ENCODE results near the gene FAM78A.

FAM78A gene, protein sequence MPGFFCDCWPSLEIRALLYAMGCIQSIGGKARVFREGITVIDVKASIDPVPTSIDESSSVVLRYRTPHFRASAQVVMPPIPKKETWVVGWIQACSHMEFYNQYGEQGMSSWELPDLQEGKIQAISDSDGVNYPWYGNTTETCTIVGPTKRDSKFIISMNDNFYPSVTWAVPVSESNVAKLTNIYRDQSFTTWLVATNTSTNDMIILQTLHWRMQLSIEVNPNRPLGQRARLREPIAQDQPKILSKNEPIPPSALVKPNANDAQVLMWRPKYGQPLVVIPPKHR

DNA sequence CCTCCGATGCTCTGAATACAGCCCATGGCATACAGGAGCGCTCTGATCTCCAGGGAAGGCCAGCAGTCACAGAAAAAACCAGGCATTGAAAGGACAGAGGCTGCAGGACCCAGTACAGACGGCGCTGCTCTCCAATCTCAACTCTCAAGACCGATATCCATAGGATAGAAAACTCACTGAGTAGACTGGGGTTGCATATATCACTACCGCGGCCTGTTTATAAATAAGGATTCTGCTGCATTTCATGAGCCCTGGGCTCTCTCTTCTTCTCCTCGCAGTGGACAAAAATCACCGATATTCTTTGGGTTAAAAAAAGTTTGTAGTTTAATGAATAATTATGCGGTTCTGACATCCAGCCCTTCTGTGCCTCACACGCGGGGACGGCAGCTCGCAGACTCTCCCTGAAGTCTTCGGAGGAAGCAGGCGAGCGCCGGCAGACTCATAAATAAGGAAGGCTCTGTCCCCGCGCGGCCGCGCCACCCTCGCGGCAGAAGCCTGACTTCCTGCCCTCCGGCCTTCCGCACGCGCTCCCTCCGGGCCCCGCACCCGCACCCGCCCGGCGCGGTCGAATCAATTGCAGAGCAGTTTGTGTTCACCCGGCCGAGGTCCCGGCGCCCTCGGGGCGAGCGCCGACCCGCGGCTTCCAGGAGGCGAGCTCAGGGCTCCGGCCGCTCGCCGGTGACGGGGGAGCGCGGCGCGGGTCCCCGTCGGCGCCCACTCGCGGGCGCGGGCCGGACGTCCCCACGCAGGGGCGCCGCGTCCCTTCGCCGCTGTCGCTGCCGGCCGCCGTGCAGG, at the start of gene FAM78A:
Gene FAM78A (minus strand): TSS at position 417 of the 795 bp plus-strand sequence. CDS start 331 bp downstream, at position 86.
- peak; percentile 46 for DNase-seq (ENCODE audit: low read depth, low spot score)

DNA sequence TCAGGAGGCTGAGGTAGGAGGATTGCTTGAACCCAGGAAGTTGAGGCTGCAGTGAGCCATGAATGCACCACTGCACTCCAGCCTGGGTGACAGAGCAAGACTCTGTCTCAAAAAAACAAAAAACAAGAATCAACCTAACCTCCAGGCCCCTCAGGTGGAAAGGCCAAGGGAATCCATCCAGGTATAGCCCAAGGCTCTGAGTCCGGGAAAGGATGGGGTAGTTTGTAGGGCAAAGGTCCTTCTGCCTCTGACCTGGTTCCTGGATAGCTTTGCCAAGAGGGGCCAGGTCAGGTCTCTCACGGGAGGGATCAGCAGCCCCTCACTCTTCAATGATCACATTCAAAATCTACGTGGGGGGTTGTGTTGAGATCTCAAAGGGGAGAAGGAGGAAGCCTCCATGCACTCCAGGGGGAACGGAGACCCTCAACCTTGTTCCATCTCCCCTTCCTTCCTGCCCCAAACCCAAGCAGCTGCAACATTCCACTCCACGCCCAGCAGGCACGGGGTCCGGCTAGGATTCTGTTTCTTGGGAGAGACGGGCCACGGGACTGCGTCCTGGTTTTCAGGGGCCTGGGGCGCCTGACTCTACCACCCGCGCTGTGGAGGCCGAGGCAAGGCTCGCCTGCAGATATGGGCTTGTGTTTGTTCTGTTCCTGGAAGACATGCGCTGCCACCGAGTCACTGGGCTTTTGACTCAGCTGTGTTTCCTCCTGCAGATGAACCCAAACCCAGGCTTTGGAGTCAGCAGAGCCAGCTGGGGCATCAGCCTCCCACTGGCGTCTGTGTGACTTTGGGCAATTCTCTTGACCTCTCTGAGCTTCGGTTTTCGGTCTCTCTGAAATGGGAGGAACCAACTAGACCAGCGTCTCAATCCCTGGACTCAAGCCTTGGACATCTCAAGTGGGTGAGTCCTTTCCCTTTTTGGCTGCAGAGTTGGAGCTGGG, 48.7 kb upstream of the FAM78A start:
- DNase-seq (ENCODE audit: low read depth, low spot score): no peak

DNA sequence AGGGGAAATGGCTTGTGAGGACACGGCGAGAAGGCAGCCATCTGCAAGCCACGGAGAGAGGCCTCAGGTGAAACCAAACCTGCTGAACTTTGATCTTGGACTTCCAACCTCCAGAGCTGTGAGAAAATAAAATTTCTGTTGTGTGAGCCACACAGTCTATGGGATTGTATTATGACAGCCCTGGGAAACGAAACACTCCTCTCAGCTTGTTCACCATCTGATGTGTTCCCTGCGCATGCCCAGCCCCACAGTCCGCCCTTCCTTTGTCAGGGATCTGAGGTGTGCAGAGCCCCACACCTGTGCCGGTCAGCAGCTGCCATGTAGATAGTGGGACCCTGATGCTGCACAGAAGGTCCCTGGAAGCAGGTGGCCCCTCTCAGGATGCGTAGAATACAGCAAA, 47.3 kb upstream of the FAM78A start:
- no peak for DNase-seq (ENCODE audit: low read depth, low spot score)

DNA sequence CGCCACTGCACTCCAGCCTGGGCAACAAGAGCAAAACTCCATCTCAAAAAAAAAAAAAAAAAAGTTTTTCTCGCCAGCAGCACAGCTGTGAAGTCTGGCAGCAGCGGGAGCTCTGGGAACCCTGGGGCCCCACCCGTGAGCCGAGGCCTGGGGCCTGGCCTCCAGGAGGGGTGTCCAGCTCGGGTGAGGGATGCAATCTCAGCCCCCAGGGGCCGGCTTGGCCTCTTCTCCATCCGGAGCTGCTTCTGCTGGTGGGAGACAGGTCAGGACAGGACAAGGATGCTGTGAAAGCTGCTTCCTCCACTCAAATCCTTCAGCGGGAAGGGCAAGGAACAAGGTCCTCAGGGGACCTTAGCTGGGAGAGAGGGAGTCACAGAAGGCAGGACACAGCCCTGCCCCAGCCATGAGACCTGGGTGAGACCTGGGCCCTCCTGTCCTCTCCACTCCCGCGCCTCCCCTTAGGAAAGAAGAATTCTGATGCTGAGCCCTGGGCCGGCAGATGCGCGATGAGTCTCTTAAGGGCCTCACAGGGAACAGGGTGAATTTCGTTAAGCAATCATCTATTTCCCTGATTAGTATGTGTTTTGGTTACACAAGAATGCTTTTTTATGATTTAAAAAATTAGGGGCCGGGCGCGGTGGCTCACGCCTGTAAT, 43.8 kb upstream of the FAM78A start:
- DNase-seq (ENCODE audit: low read depth, low spot score): no peak

DNA sequence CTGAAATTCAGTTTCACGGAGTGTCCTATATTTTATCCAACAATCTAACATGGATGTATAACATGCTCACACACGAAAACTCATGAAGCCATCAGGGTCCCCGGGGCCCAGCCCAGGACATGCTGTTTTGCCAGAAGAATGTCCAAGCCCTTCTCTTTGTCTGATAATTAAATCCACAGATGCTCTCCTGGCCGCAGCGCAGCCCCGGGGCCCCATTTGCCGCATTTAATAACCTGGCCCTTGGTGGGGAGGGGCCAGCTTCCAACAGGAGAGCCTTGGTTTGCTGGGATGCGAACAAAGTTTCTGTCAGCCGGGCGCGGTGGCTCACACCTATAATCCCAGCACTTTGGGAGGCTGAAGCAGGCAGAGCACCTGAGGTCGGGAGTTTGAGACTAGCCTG, 43.2 kb upstream of the FAM78A start:
- no peak for DNase-seq (ENCODE audit: low read depth, low spot score)

DNA sequence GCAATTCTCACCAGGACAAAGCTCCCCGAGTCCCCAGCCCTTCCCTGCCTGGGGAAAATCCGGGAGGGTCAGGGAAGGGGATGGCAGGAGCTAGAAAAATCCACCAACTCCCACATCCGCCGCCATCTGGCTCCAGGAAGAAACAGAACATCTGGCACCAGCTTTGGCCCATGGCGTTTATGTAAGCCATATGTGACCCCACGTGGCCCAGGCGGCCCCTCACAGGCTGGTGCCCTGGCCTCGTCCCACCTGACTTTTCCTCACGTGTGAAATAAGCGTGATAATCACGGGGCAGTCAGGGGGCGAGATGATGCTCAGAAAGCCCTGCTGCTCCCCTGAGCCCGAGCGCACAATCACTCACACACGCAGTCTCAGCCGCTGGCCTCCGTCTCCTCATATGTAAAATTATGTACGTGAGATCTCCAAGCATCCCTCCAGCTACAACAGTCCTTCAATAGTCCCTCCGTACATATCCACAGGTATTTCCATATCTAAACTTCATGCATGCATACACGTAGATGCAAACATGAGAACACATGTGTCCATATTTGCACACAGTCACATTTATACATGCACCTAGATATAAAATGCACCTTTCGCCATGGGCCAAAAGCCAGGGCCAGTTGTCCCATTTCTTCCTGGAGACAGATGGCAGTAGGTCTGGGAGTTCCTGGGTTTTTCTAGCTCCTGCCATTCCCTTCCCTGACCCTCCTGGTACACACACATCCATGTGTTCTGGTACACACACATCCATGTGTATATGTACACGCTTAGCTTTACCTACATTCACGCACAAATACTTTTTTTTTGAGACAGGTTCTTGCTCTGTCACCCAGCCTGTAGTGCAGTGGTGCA, 42.1 kb upstream of the FAM78A start:
- no peak for DNase-seq (ENCODE audit: low read depth, low spot score)

DNA sequence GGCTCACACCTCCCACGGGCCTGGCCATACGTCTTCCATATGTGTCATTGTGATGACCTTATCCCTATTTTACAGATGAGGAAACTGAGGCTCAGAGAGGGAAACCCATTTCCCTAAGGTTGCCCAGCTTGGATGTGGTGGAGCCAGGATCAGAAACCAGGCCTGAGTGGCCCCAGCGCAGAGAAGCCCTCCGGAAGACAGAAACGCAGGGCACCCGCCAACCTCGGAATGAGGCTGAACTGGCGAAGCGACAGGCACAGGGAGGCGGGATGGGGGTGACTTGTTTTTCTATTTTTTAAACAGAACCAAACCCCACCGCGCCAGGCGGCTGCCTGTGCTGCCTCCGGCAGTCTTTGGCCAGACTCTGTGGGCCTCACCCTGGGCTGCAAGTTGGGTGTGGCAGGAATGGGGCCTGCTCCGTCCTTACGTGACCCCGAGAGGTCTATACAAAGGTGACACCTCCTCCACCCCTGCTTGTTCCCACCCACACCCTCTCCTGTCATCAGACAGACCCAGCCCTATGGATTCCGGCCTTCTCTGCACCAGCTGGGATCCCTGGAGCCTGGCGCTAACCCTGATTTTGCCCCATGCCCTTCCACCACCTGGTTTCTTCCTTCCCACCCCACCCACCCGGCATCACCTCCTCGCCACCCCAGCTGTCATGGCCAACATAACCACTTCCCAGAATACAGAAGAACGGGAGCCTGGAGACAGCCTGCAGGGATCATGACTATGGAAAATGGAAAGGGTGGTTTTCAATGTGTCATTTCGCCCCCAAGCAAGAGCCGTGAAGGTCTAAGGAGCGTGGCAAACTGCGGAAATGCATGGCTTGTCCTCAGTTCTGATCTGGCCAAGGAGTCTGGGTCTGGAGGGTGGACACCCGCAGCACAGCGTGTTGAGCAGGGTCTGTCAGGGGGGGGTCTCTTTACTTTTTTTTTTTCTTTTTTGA, 36.8 kb upstream of the FAM78A start:
- no peak for DNase-seq (ENCODE audit: low read depth, low spot score)

DNA sequence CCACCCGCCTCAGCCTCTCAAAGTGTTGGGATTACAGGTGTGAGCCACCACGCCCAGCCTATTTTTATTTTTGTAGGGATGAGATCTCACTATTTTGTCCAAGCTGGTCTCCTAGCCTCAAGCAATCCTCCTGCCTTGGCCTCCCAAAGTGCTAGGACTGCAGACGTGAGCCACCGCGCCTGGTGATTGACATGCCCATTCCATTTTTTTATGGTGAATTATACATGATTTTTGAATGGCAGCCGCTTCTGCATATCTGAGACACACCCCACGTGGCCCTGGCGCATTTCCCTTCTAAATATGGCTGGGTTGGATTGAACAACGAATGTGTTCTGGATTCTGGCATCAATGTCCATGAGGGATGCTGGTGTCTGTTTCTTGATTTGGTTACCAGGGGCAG, 35.9 kb upstream of the FAM78A start:
- no peak for DNase-seq (ENCODE audit: low read depth, low spot score)

DNA sequence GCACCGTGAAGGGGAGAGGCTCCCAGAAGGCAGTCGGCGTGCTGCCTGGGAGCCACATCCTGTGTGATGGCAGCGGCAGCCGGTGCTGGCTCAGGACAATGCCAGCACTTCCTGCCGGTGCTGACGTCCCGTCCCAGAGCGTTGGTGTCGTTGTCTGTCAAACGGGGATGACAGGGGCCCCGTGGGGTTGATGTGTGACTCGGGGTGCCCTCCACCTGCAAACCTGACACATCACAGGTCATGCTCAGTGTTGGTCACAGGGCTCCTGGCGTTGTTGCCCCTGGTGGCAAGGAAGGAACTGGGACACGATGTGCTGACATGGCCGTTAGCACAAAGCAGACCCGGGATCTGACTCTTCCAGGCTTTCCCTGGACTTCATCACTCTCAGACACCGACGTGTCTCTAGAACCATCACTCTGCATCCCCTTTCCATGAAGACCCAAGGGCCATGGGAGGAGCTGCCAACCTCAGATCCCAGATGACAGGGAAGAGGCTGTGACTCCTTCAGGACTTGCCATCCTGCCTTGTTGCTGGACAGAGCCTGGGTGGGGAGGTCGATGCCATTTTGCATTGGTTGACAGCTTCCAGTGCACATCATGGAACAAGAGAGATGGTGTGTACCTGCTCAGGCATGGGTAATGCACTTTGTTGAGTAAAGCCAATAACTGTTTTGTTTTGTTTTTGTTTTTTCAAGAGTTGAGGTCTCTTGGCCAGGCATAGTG, 34.7 kb upstream of the FAM78A start:
- no peak for DNase-seq (ENCODE audit: low read depth, low spot score)

DNA sequence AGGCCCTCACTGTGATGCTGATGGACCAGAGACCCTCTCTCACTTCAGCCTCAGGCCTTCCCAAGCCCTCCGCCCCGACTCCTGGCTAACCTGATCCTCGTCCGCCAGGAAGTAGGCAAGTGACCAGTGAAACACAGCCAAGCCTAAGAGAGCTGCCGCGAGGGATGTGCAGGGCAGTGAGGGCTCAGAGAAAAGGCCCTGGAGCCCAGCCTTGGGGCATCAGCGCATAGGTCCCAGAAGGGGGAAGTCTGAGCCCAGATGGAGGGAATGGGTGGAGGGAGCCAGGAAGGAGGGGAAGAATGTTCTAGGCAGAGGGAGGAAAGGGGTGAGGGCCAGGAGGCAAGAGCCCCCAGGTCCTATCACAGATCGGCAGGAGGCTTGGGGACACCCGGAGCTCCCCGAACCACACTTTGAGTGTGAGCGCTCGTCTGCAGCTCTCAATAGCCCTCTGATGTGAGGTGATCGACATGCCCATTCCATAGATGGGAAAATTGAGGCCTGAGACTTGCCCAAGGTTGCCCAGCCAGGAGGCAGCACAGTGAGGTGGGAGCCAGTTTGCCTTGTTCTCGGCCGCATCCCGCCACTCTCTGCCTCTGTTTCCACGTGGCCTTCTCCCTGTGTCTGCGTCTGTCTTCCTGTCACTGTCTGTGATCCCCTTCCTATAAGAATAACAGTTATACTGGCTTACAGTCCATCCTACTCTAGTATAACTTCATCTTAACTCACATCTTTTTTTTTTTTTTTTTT, 33.4 kb upstream of the FAM78A start:
- DNase-seq (ENCODE audit: low read depth, low spot score): no peak

DNA sequence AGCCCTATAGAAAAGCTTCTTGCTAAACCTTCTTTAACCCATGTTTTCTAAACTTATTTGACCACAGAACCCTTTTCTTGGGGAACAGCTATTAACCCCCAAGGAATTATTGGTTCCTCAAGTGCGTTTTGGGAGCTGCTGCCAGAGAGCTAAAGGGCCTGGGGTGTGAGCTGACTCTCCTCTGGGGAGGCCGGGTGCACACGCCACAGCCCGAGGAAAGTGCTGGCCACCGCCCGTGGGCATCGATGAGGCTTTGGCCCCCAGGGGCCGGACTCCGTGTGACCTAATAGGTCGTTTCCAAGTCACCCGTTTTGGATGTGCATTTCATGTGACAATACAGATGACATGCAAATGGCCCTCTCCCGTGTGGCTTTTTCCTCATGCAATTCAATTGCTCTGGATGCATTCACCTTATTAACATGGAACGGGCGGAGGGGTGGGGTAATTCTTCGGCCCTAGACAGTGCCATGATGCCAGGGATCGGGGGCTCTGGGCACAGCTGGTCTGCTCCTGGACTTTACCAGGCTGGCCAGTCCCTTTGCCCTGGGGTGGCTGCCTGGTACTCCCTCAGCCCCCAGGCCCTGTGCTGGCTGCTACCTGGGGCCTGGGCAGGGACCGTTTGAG, 32.7 kb upstream of the FAM78A start:
- no peak for DNase-seq (ENCODE audit: low read depth, low spot score)

DNA sequence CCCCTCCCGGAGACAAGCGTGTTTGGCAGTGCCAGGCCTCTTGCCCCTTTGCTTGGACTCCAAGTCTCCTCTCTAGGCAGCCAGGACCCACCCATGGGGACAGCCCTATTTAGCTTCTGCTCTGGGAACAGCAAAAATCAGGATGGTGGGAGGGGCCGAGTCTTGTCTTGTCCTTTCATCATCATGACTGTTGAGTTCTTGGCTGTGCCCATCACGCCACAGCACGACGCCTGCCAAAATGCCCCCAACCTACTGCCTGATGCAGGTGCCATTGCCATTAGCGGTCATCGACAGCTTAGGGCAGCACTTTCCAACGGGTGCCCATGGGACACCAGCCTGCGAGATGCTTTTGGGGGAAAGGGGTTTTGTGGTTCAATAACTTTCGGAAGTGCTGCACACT, 32.1 kb upstream of the FAM78A start:
- DNase-seq (ENCODE audit: low read depth, low spot score): no peak

DNA sequence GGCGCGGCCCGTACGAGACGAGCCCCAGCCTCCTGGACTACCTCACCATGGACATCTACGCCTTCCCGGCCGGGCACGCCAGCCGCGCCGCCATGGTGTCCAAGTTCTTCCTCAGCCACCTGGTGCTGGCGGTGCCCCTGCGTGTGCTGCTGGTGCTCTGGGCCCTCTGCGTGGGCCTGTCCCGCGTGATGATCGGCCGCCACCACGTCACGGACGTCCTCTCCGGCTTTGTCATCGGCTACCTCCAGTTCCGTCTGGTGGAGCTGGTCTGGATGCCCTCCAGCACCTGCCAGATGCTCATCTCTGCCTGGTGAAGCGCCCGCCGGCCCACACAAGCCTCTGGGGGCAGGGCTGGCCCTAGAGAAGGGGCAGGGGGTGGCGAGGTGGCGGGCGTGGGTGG, 31.7 kb upstream of the FAM78A start:
- no peak for DNase-seq (ENCODE audit: low read depth, low spot score)

DNA sequence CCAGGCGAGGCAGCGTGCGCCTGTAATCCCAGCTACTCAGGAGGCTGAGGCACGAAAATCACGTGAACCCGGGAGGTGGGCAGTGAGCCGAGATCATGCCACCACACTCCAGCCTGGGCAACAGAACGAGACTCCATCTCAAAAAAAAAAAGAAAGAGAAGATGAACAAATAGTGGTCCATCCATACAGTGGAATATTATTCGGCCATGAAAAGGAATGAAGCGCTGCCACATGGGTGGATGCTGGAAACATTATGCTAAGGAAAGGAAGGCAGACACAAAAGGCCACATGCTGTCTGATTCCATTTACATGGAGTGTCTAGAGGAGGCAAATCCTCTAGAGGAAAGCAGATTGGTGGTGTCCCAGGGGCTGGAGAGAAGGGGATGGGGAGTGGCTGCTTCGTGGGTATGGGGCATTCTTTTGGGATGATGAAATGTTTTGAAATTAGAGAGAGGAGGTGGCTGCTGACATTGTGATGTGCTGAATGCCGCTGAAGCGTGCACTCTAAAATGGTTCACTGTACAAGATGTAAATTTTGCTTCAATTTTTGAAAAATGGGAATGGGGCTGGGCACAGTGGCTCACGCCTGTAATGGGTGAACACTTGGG, 30.2 kb upstream of the FAM78A start:
- no peak for DNase-seq (ENCODE audit: low read depth, low spot score)

DNA sequence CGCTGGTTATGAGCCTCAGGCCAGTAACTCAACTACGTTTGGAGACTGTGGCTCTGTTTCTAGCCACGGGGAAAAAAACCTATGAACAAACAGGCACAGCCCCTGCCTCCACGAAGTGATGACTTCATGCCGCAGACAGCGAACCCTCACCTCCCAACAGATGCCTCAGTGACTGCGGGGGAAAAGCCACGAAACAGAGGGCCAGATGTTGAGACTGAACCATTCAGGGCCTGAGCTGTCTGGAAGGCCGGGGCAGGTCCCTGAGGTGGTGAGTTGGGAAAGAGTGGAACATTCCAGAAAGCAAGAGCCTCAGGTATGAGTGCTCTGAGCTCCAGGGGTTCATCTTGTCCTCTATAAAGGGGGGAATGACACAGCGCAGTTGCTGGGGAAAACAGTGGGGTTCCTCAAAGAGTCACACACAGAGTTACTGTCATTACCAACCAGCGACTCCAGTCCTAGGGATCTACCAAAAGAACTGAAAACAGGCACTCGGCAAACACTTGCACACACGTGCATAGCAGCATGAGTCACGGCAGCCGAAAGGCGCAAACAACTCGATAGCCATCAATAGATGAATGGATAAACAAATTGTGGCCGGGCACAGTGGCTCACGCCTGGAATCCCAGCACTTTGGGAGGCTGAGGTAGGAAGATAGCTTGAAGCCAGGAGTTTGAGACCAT, 28.5 kb upstream of the FAM78A start:
- peak; percentile 37 for DNase-seq (ENCODE audit: low read depth, low spot score)
